Posterior vena cava (tissue), 2 donors: ENCODE results near the gene UTS2B. TPM values are rescaled to one million over a fixed set of nuclear protein-coding genes. Genes with fewer than 3 reads are reported as not detected.
"Not testable (repeated sequence)": the region's sequence is repeated elsewhere in the genome, so short reads cannot be mapped to it uniquely, and the experiment has no call there.

ENCODE experiments used
- DNase-seq: peaks from one replicate; pipeline ENCODE4 v3.0.0-alpha.2; 2020; ENCODE audit warnings: low spot score
- intact Hi-C, 2 donors: fragments of 100-400 bp; cut with DNase I; formaldehyde crosslinking; loops; one replicate each; pipeline versions ENCODE4 v1.14.1 to v1.14.2; 2022 to 2023
- total RNA-seq, 2 donors: library from RNA; stranded (reverse); fragmentation: NEBNext Ultra II Directional; extraction: Animal tissue kit (Norgen Biotek cat#: 25700); gene quantifications; one replicate each; pipeline ENCODE4 v1.2.1, GENCODE V29; 2021
- donor health status: DM: yes; HTN: yes; CAD: no.
- donor health status: DM: yes; HTN: yes; CAD: no.

The UTS2B gene
- total RNA-seq, 2 donors from 2014 or later: 0.24 to 0.37 TPM

DNA sequence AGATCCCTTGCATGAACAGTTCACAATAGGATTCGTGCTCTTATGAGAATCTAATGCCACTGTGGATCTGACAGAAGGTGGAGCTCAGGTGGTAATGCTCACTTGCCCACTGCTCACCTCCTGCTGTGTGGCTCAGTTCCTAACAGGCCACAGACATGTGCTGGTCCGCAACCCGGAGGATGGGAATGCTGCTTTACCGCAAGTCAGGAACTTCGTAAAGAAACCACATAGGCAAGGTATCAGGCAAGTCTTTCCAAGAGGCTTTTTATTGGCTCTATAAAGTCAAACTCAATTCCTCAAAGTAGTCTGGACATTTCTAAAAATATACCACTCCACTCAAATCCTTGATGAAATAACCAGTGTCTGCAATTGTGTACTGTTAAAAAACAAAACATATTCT is 75.2 kb downstream of the UTS2B start:
- DNase-seq: no peak
- intact Hi-C loops: no loop called here

DNA sequence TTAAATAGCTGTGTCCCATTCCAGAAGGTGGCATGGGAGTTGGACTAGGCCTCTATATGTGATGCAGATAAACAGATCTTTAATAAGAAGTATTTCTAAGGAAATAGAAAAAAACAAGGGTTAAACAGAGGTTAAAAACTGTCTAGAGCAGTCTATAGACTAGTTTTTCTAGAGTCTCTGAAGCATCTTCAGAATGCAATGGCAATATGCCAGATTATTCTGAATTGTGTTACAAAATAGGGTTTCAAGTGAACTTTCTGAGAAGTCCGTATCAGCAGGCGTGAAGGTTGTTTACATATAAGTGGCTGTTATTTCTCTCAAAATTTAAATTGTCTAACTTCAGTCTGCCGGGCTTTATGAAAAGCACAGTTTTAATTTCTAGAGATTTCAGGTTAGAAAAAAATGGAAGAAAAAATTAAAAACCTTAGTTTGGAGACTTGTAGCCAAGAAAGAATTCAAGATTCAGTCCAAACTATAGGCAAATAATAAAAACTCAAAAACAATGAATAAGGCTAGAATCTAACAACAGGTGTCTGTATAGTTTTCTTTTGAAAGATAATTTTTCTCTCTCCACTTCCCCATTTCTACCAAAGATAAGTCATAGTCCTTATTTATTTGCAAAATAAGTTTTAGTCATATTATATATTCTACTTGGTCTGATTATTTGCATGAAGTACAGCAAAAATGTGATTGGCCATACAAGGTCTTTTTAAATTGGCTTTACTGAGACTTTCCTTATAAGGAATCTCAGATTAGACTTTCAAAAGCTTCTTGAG is 76.0 kb downstream of the UTS2B start:
- DNase-seq: no peak
- intact Hi-C loops: no loop called here

DNA sequence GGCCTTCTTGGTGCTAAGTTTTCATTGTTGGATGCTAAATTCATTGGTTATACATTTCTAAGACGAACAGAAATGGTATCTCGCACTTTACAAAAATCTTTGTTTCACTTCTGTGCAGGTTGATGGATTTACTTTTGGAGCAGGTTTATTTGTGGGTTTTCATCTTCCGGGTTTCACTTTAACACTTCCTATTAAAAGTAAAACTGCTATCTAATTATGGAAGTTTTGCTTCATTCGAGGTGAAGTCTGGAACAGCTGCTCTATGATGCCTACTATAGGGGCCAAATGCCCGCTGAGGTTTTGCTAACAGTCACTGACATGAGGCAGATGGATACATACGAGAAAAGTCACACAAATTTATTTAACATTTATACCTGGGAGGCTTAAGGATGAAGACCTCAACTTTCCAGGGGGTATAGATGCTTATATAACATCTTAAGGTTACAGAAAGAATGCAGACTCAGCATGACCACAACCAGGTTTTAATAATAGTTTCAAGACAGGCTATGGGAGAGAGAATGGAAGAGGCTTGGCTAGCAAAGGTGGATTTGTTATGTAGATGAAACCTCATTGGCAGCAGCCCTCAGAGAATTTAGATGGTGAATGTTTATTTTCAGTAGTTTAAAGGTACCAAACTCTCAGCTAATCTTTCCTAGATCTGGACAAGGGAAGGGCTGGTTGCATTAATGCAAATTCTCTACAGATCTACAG is 77.1 kb downstream of the UTS2B start:
- intact Hi-C loops: no loop called here
- no peak for DNase-seq

DNA sequence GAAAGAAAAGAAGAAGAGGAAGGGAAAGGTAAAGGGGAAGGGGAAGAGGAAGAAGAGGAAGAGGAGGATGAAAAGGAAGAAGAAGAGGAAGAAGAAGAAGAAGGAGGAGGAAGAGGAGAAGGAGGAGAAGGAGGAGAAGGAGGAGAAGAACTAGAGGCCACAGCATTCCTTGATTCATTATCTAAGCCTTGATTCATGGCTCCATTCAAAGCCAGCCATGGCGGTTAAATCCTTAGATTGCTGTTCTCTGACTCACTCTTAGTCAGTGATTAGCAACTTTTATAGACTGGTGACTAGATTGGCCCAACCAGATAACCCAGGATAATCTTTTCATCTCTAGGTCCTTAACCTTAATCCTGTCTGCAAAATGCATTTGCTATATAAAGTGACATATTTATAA is 83.7 kb downstream of the UTS2B start:
- intact Hi-C loops: no loop called here
- no peak for DNase-seq

DNA sequence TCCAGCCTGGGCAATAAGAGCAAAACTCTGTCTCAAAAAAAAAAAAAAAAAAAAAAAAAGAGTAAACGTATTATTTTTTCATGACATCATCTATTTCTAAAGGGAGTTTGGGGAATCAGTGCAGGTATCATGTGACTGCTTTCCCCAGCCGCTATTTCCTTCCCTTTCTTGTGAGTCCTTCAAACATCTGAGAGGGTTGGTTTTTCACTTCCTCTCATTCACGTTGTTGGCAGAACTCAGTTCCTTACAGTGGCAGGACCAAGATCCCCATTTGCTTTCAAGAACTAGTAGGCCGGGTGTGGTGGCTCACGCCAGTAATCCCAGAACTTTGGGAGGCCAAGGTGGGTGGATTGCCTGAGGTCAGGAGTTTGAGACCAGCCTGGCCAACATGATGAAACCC is 84.3 kb downstream of the UTS2B start:
- intact Hi-C loops, DNase-seq: not testable (repeated sequence)

DNA sequence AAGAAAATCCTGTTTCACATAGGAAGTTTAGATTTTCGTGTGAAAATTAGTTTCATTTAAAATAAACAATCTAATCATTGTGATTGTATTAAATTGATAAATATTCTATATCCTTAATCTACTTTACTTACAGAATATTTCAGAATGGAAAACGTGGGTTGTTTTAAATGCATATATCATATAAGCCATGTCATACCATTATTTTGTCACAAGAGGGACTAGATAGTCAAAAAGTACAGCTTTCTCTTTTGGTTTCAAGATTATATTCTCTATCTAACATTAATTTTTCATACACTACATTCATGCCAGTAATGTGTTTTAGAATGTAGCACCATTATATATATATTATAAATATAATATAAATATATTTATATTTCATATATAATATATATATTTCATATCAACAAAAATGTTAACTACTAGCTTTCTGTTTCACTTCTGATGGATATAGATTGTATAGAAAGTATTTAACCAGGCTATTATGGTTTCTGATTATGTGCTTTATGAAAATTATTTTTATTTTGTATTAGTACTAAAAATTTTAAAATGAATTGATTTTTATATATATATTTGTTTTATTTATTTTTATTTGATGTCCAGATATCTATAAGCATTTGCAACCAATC is 86.0 kb downstream of the UTS2B start:
- intact Hi-C loops: no loop called here
- no peak for DNase-seq

DNA sequence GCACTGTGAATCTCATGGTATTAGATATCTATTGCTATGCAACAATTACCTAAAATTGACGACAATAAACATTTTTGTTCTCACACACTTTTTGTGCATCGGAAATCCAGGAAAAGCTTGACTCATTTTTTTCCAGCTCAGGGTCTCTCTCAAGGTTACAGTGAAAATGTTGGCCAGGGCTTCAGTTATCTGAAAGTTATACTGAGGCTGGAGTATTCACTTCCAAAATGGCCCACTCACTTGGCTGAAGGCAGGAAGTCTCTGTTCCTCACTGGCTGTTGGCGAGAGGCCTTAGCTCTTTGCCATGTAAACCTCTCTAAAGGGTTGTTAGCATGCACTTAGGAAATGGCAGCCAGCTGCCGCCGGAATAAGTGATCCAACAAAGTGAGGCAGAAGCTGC is 89.8 kb downstream of the UTS2B start:
- intact Hi-C loops: no loop called here
- DNase-seq: no peak

DNA sequence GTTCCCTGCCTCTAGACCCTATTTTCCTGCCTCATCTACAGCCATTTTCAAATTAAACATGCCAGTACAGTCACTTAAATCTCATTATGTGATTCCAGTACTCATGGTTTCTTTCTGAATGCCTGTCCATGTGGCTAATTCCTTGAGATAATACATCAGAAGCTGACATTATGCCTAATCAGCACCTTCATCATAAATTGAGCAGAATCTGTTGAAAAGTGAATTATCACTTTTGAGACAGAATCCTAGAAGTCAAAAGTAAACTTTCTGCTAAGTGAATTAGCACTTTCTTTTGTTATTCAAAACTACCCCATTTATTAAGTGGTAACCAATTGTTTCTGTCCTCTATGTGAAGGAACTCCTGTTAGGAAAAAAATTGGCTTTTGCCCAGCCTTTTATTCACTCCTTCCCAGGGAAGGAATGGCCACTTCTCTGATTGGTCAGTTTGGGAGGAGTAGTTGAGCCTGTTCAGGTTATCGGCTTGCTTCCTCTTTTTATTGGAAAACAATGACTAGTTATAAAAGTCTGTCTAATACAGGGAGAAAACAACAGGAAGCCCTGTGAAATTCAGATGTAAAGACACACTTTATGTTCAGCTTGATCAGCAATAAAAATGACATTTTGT is 90.8 kb downstream of the UTS2B start:
- no peak for DNase-seq
- intact Hi-C loops: no loop called here

DNA sequence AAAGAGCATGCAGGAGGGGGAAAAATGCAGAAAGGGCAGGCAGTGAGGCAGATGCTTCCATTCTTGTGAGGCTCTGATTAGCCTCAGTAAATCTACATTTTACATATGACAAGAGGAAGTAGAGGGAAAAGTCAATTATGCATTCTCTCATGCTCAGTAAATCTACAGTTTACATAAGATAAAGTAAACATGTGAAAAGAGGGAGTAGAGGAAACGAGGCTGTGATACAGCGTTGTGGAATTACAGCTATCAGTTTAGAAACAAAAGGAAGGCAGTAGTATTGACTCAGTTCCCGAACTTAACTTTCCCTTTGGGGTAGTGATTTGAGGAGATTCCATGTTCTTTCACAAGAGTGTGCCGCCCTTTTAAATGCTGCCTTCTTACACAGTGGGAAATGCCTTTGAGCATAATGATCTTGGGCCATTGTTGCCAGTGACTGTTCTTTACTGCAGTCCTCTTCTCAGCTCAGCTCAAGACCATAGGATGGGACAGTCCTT is 92.0 kb downstream of the UTS2B start:
- intact Hi-C loops: no loop called here
- DNase-seq: no peak

DNA sequence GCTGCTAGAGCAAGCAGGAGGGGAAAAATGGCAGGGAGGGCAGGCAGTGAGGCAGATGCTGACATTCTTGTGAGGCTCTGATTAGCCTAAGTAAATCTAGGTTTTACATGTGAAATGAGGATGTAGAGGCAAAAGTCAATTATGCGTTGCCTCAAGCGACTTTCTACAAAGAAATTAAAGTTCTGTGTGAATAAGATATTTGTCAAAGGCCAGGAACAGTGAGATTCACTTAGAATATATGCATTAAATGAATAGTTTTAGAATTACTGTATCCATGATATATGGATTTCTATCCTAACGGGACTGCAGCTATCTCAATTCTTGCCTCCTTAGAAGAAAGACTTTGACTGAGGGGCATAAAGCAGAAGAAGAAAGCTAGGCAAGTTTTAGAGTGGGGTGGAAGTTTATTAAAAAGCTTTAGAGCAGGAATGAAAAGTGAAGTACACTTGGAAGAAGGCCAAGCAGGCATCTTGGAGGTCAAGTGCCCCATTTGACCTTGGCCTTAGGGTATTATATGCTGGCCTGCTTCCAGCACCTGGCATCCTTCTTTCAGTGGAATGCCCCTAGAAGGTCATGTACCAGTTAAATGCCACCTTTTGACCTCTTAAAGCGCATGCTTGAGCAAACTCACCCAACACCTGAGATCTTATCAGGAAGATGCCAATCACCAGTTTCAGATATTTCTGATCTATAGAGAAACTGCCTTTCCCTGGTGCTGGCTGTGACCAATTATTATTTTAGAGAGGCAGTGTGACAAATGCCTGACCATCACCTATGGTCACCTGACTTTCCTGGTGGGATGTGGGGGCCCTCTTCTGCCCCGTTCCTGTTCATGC is 93.1 kb downstream of the UTS2B start:
- no peak for DNase-seq
- intact Hi-C loops: no loop called here

DNA sequence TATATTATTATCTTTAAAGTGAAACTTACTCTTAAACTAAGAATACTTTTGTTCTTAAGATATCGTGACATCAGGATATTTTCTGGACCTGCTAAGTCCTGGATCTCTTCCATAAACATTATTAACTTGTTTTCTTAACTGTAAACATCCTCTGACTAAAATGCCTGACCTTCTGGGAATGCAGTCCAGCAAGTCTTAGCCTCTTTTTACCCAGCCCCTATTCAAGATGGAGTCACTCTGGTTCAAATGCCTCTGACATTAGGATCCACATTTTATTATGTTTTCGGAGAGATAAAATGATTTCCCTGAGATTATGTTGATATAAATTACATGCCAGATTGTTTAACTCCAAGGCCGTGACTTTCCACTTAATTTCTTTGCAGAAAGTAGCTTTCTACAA is 93.7 kb downstream of the UTS2B start:
- intact Hi-C loops: no loop called here
- no peak for DNase-seq

DNA sequence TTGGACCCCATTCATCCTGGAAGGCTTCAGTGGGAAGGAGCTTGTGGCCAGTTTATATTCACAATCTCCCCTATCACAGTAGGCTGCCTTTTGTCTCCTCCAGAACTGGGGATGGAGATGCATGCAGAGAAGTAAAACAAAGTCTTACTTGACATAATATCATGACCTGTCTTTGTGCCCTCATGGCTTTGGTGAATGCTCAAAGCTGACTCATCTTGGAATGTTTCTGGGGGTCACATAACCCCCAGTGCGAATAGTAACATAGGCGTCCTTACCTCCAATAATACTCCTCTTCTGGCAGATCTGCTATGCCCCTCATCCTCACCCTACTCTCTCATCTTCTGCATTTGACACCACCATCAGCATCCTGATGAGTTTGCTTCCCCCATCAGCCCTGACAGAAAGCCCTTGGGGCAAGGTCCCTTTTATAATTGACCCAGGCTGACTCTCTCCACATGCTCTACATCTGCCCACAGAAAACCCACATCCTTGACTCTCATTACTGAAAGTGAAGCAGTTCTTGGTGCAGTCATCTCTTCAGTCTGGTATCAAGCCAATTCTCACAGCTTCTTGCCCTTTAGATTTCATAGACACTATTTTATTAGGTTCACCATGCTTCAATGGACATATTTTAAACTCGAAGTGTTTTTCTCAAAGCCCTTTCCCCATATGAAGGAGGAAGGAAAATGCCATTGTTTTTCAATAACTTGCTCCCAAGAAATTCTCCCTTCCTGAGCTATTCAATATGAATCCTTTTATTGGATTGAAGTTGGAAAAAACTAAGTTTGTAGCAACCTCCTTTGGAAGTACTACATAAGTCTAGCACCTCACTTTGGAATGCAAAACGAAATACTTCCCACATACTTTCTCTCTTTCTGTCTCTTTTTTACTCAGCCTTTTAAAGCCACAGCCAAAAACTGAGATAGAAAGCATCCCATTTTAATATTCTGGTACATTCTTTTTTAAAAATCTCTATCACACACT is 94.7 kb downstream of the UTS2B start:
- no peak for DNase-seq
- intact Hi-C loops: no loop called here

DNA sequence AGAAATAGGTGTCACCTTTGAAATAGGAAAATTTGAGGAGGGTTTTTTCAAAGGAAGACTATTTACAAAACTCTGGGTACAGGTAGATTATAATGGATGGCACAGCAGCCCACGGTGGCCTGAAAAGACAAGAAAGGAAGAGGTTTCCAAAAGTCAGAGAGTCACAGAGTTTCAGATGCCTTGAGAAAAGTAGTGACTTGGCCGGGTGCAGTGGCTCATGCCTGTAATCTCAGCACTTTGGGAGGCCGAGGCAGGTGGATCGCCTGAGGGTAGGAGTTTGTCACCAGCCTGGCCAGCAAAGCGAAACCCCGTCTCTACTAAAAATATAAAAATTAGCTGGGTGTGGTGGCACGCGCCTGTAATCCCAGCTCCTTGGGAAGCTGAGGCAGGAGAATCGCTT is 96.1 kb downstream of the UTS2B start:
- no peak for DNase-seq

DNA sequence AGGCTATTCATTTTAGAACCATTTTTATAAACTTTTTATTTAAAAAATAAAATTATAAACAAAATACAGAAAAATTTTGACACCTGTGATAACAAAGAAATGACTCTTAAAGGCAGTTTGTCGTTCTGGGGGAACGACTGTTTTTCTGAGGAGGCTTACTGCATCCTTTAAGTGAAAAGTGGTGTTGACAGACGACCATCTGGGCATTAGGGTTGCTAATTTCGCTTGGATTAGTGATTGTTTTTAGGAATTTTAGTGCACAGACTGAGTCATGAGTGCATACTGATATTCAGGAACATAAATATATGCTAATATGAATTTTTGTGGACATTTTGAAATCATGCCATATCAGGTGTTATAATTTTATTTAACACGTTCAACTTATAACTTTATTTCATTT is 102.8 kb downstream of the UTS2B start:
- intact Hi-C loops: no loop called here

More for the DNA sequence above, 96.1 kb downstream of the UTS2B start:
- intact Hi-C loops: no loop called here

DNA sequence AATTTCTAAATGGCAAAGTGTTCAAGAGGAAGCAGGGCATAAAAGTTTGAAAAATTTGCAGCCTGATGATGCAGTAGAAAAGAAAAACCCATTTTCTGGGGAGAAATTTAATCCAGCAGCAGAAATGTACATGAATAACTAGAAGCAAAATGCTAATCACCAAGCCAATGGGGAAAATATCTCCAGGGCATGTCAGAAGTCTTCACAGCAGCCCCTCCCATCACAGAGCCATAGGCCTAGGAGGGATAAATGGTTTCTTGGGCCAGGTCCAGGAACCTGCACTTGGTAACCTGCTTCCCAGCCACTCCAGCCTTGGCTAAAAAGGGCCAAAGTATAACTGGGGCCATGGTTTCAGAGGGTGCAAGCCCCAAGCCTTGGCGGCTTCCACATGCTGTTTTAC is 108.7 kb downstream of the UTS2B start:
- no peak for DNase-seq
- intact Hi-C loops: loop anchor here in 1 of 2 donors (5.0 kb wide), 1 partner anchor 614 kb away; no protein-coding TSS in a partner anchor

More for the DNA sequence above, 102.8 kb downstream of the UTS2B start:
- no peak for DNase-seq

DNA sequence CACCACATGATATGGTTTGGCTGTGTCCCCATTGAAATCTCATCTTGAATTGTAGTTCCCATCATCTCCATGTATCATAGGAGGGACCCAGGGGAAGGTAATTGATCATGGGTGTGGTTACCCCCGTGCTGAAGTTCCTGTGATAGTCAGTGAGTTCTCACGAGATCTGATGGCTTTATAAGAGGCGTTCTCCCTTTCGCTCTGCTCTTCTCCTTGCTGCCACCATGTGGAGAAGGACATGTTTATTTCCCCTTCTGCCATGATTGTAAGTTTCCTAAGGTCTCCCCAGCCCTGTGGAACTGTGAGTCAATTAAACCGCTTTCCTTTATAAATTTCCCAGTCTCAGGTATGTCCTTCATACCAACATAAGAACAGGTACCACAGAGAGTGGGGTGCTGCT is 109.4 kb downstream of the UTS2B start:
- no peak for DNase-seq
- intact Hi-C loops: loop anchor here in 1 of 2 donors (5.0 kb wide), 1 partner anchor 614 kb away; no protein-coding TSS in a partner anchor

DNA sequence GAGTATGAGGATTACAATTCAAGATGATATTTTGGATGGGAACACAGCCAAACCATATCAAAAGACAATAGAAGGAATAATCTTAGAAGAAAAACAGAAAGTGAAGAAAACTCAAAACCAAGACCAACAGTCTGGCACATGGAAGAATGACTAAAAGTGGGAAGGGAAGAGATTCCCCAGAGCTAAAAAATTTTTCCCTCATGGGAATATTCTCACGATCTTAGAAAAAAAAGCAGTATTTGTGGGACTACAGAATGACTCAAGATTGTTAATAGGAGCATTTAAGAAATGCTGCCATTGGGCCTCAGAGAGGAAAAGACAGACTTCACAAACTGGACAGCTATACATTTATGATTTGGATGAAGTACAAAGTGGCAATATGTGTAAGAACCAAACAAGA is 113.0 kb downstream of the UTS2B start:
- intact Hi-C loops: no loop called here
- DNase-seq: no peak
